AG04449 (cell line): Measurements from ENCODE around the gene DLG1.
"Not testable (repeated sequence)": the region's sequence is repeated elsewhere in the genome, so short reads cannot be mapped to it uniquely, and the experiment has no call there.

Experiments used
- CTCF ChIA-PET: fragments of 350-600 bp; formaldehyde crosslinking; extraction: SDS; loops from one replicate; lab custom pipeline; 2021; ENCODE audit warnings: antibody characterized with exemption; lab: Yijun Ruan, JAX
- POLR2A ChIA-PET: fragments of 400-600, 350-600 bp; formaldehyde crosslinking; extraction: SDS; loops from one replicate; lab custom pipeline; 2020; ENCODE audit warnings: antibody characterized with exemption, inconsistent platforms; lab: Yijun Ruan, JAX
- DNase-seq: peaks from one replicate; pipeline ENCODE4 v3.0.0-alpha.2; 2010; ENCODE audit warnings: low read depth, low spot score
- H3K4me3 ChIP-seq: 2 replicates; pipeline ENCODE4 v1.5.1; 2011; ENCODE audit warnings: low read depth, mild to moderate bottlenecking, control low read depth, low read length
- TF ChIP-seq, protein P1 (sequence below): IDR thresholded peaks from one replicate; pipeline ENCODE4 v1.5.1; 2011; ENCODE audit warnings: mild to moderate bottlenecking, moderate library complexity, low read length, control low read depth, inconsistent platforms; ENCODE audit not compliant: insufficient read depth; ENCODE audit errors: missing control alignments

The DLG1 gene

DNA sequence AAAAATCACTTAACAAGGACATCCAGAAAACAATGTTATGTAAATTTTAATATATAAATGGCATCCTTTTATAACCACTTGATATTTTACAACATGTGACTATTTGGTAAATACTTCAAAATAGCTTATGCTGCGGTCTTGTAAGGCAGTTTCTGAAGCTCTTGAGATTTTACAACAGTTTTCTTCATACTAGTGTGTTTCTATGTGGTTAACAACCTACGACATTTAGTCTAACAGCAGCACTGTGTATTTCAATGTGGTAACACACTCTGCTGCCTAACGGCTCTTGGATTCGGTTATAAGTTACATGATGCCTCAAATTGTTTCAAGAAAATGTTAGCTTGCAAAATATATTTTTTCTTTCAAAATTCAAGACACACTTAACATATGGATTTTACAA lies 255.9 kb downstream of the DLG1 start:
- no peak overlapping the region for H3K4me3 ChIP-seq
- ChIA-PET POLR2A (no interaction called here), CTCF (interaction anchor here (0.9 to 5.4 kb wide), 4 partner anchors 11 to 64 kb away, joined by 3 to 47 read pairs (median 4); partner anchors contain the start of gene MELTF)
- TF ChIP-seq, protein P1, sequence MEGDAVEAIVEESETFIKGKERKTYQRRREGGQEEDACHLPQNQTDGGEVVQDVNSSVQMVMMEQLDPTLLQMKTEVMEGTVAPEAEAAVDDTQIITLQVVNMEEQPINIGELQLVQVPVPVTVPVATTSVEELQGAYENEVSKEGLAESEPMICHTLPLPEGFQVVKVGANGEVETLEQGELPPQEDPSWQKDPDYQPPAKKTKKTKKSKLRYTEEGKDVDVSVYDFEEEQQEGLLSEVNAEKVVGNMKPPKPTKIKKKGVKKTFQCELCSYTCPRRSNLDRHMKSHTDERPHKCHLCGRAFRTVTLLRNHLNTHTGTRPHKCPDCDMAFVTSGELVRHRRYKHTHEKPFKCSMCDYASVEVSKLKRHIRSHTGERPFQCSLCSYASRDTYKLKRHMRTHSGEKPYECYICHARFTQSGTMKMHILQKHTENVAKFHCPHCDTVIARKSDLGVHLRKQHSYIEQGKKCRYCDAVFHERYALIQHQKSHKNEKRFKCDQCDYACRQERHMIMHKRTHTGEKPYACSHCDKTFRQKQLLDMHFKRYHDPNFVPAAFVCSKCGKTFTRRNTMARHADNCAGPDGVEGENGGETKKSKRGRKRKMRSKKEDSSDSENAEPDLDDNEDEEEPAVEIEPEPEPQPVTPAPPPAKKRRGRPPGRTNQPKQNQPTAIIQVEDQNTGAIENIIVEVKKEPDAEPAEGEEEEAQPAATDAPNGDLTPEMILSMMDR: no peak
- no peak for DNase-seq

DNA sequence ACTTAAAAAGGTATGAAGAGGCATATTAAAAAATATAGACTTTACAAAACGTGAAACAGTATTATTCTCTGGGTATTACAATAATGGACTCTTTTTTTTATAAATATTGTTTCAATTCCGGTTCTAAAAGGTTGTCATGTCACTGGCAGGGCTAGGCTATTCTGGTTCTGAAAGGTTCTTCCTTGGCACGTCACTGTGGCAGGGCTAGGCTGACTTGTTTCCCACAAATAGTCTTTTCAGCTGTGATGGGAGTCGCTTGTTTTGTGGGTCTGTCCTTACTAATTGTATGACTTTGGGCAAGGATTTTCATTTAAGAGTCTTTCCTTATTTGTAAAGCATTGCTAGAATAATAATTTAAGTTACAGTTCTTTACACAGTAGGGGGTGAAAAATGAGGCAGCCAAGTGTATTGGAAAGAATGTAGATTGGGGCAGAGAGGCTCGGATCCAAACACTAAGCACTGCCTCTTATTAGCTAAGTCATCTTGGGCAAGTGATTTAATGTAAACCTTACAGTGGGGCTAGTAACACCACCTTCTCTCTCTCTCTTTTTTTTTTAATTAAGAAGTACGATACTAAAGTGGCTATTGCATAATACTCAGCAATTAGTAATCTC lies 256.4 kb downstream of the DLG1 start:
- TF ChIP-seq, protein P1: no peak
- DNase-seq: peak; percentile 10
- ChIA-PET POLR2A (no interaction called here), CTCF (interaction anchor here (0.9 to 5.4 kb wide), 4 partner anchors 11 to 63 kb away, joined by 3 to 47 read pairs (median 4); partner anchors contain the start of gene MELTF)
- H3K4me3 ChIP-seq: no peak overlapping the region

- DNase-seq: no peak
- ChIA-PET CTCF (interaction anchor here (5.4 kb wide), 1 partner anchor 12 kb away, joined by 47 read pairs; the partner anchor contains the start of gene MELTF), POLR2A (no interaction called here)
- H3K4me3 ChIP-seq: no peak overlapping the region
- TF ChIP-seq, protein P1: no peak
These were observed 257.8 kb downstream of the DLG1 start for GRCh38 chr3:197040658-197041057.

GRCh38 chr3:197038679-197039462 lies 259.5 kb downstream of the DLG1 start:
- no peak overlapping the region for H3K4me3 ChIP-seq
- DNase-seq: no peak
- CTCF ChIA-PET: interaction anchor here (0.8 to 1.4 kb wide), 2 partner anchors 9 to 29 kb away, joined by 3 to 5 read pairs; partner anchors contain the start of gene MELTF
- TF ChIP-seq, protein P1: no peak
- POLR2A ChIA-PET: no interaction called here

GRCh38 chr3:197035577-197035976 lies 262.8 kb downstream of the DLG1 start:
- POLR2A ChIA-PET: no interaction called here
- TF ChIP-seq, protein P1: no peak
- CTCF ChIA-PET: interaction anchor here (1.0 kb wide), 2 partner anchors 9 to 33 kb away, joined by 3 read pairs; no protein-coding TSS in a partner anchor
- H3K4me3 ChIP-seq: no peak overlapping the region
- no peak for DNase-seq

DNA sequence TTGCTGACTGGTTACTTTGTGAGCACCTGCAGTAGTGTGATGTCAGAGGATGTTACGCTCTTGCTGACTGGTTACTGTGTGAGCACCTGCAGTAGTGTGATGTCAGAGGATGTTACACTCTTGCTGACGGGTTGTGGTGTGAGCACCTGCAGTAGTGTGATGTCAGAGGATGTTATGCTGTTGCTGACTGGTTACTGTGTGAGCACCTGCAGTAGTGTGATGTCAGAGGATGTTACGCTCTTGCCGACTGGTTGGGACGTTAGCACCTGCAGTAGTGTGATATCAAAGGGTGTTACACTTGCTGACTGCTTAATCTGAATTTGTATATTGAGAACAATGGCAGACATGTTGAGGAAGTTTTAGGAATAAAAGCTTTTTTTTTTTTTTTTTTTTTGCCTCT lies 263.6 kb downstream of the DLG1 start:
- DNase-seq, CTCF ChIA-PET, H3K4me3 ChIP-seq, POLR2A ChIA-PET: not testable (repeated sequence)

DNA sequence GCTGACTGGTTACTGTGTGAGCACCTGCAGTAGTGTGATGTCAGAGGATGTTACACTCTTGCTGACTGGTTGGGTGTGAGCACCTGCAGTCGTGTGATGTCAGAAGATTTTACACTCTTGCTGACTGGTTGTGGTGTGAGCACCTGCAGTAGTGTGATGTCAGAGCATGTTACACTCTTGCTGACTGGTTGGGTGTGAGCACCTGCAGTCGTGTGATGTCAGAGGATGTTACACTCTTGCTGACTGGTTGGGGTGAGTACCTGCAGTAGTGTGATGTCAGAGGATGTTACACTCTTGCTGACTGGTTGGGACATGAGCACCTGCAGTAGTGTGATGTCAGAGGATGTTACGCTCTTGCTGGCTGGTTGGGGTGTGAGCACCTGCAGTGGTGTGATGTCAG lies 264.6 kb downstream of the DLG1 start:
- POLR2A ChIA-PET, CTCF ChIA-PET, H3K4me3 ChIP-seq: not testable (repeated sequence)

More for the DNA sequence above, 264.6 kb downstream of the DLG1 start:
- not testable (repeated sequence) for DNase-seq
